Testis (tissue), 5 donors: ENCODE results near the gene SMG9. TPM values are rescaled to one million over a fixed set of nuclear protein-coding genes. Genes with fewer than 3 reads are reported as not detected.

Experiments
- DNase-seq: peaks from one replicate; pipeline ENCODE4 v3.0.0-alpha.2; 2019
- H3K27ac ChIP-seq, 2 donors: fragments of 200-600 bp; sonication (generic); one replicate each; pipeline ENCODE4 v1.5.1; 2019
- H3K27me3 ChIP-seq: fragments of 200-600 bp; sonication (generic); one replicate; pipeline ENCODE4 v1.5.1; 2019
- H3K36me3 ChIP-seq: fragments of 200-600 bp; sonication (generic); one replicate; pipeline ENCODE4 v1.5.1; 2017; ENCODE audit warnings: low read depth; ENCODE audit errors: missing control alignments
- H3K4me1 ChIP-seq: fragments of 200-600 bp; sonication (generic); one replicate; pipeline ENCODE4 v1.5.1; 2019
- H3K4me3 ChIP-seq, 2 donors: fragments of 200-600 bp; sonication (generic); one replicate each; pipeline ENCODE4 v1.5.1; 2017 to 2019
- H3K9me3 ChIP-seq: fragments of 200-600 bp; sonication (generic); one replicate; pipeline ENCODE4 v1.5.1; 2017
- POLR2A ChIP-seq: fragments of 450-650 bp; IDR thresholded peaks from one replicate; pipeline ENCODE4 v1.6.1; 2017; ENCODE audit warnings: antibody characterized with exemption, mild to moderate bottlenecking, moderate library complexity
- WGBS, 2 donors: methylation state at CpG; one replicate each; pipeline ENCODE4 v1.1.5; 2018; 5-methylcytosine and 5-hydroxymethylcytosine counted together
- intact Hi-C: fragments of 100-400 bp; cut with DNase I; formaldehyde crosslinking; loops from one replicate; pipeline ENCODE4 v1.15.1; 2023; ENCODE audit warnings: low total_unique reads
- long read RNA-seq, 2 donors: transcript quantifications; one replicate each; lab custom pipeline, GENCODE V29; 2026
- polyA plus RNA-seq: library from polyadenylated mRNA; stranded (reverse); fragments of 350-450 nt; fragmentation: Illumina TruSeq; extraction: RNeasy Lipid Tissue Mini Kit (QIAGEN cat#74804); gene quantifications from one replicate; pipeline ENCODE4 v1.2.3, GENCODE V29; 2014; ENCODE audit warnings: low read depth, low replicate concordance; ENCODE audit not compliant: insufficient read depth
- total RNA-seq, 2 donors: library from RNA; depleted of rRNA; stranded (reverse); fragments of >200 nt; gene quantifications; one replicate each; pipeline ENCODE4 v1.2.3, GENCODE V29; 2016
- TF ChIP-seq, protein P1 (sequence below), 3 experiments: fragments of 450-650 bp in 2 of 3; fragments of 200-600 bp in 1 of 3; sonication (generic) in 1 of 3; IDR thresholded peaks; one replicate each; pipeline ENCODE4 v1.5.1; 2016 to 2019; ENCODE audit warnings: antibody characterized with exemption in 3 of 3, mild to moderate bottlenecking in 2 of 3, moderate library complexity in 1 of 3

SMG9 gene, protein sequence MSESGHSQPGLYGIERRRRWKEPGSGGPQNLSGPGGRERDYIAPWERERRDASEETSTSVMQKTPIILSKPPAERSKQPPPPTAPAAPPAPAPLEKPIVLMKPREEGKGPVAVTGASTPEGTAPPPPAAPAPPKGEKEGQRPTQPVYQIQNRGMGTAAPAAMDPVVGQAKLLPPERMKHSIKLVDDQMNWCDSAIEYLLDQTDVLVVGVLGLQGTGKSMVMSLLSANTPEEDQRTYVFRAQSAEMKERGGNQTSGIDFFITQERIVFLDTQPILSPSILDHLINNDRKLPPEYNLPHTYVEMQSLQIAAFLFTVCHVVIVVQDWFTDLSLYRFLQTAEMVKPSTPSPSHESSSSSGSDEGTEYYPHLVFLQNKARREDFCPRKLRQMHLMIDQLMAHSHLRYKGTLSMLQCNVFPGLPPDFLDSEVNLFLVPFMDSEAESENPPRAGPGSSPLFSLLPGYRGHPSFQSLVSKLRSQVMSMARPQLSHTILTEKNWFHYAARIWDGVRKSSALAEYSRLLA
- total RNA-seq, result 10 to 100 TPM; 65.0 to 76.8 TPM
- polyA plus RNA-seq, result 144 TPM
- long read RNA-seq, donor 1, full-length matches to known transcripts, result 7 of 7 reads
- long read RNA-seq, donor 1, partial matches to known transcripts, result 0 of 7 reads
- long read RNA-seq, donor 1, other reads (novel, unspliced or antisense), result 0 of 7 reads
- long read RNA-seq, donor 2, full-length matches to known transcripts, result 5 of 5 reads
- long read RNA-seq, donor 2, partial matches to known transcripts, result 0 of 5 reads
- long read RNA-seq, donor 2, other reads (novel, unspliced or antisense), result 0 of 5 reads

DNA sequence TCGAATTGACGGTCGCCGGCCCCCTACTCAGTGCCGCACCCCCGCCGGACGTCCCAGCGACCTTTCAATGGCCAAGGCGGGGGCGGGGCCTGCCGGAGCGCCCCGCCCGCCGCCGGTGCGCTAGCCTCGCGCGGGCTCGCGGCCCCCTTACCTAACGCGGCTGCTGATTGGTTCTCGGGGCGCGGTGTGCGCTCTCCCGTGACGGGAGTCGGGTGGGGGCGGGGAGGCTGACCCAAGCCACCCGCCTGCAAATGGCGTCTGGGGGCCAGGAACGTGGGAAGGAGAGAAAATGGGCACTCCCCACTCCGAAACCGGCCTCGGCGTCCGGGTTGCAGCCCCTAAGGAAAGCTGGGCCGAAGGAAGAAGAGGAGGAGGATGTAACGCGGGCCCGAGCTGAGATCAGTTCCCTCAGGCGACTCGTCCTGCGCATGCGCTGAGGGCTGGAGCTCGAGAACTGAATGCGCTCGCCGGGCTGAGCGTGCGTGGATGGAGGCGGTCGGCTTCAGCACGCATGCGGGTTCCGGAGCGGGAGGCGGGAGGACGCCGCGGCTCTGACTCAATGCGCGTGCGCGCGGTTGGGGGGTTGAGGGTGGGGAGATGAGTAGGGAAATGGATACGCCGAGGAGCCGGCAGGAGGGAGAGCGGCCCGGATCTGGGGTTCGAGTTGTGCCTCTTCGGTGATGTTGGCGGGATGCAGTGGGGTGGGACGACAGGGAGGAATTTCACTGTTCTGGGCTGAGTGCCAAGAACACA is at the start of gene SMG9:
TSS of gene SMG9 (minus strand) at position 460 of the 753 bp plus-strand sequence. CDS start 4,221 bp downstream, outside the sequence.
- no peaks in the 10 kb centered on the region for H3K9me3 ChIP-seq
- 0 to 1% methylated on average over 28 to 79 of the region's 79 CpGs for WGBS, 2 donors
- intact Hi-C loops, result no loop called here

DNA sequence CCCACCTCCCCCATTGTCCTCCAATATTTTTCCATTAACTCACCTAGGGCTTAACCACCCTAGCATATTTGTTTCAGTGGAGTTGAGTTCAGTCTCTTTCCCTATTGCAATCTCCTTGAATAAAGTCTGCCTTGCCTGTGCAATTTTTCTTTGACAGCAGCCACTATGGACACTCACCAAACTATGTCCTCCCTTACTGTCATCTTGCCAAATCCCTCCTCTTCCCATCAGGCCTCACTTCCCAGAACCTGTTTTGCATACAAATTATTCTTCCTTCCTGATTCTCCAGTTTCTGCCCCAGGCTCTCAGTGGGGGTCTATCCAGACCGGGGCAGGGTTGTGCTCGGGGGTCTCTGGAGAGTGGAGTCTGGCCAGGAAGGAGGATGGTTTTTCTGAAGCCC is 49.7 kb upstream of the SMG9 start:
- DNase-seq, result no peak
- H3K27ac ChIP-seq, result no peak overlapping the region
- no peak overlapping the region for H3K4me3 ChIP-seq
- H3K4me1 ChIP-seq, result no peaks in the 10 kb centered on the region
- H3K27me3 ChIP-seq, result no peaks in the 10 kb centered on the region
- no peaks in the 10 kb centered on the region for H3K36me3 ChIP-seq
- TF ChIP-seq, protein P1, sequence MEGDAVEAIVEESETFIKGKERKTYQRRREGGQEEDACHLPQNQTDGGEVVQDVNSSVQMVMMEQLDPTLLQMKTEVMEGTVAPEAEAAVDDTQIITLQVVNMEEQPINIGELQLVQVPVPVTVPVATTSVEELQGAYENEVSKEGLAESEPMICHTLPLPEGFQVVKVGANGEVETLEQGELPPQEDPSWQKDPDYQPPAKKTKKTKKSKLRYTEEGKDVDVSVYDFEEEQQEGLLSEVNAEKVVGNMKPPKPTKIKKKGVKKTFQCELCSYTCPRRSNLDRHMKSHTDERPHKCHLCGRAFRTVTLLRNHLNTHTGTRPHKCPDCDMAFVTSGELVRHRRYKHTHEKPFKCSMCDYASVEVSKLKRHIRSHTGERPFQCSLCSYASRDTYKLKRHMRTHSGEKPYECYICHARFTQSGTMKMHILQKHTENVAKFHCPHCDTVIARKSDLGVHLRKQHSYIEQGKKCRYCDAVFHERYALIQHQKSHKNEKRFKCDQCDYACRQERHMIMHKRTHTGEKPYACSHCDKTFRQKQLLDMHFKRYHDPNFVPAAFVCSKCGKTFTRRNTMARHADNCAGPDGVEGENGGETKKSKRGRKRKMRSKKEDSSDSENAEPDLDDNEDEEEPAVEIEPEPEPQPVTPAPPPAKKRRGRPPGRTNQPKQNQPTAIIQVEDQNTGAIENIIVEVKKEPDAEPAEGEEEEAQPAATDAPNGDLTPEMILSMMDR (IDR thresholded peaks at IDR 0.05), result no peak
- no peak for TF ChIP-seq POLR2A
- no peaks in the 10 kb centered on the region for H3K9me3 ChIP-seq
- intact Hi-C loops, result no loop called here
- WGBS, 2 donors, result 67 to 91% methylated on average over 2 of the region's 2 CpGs

More for the DNA sequence above, at the start of gene SMG9:
- Histone ChIP-seq H3K27me3 (no peaks in the 10 kb centered on the region), H3K36me3 (no peaks in the 10 kb centered on the region), H3K27ac (peak within 1 kb of the TSS; percentile 96 to 97), H3K4me1 (peaks cover 9% of the 10 kb centered on the region), H3K4me3 (peak within 1 kb of the TSS; percentile 61 to 90)
- TF ChIP-seq POLR2A, result peak; percentile 37
- TF ChIP-seq, protein P1 (IDR thresholded peaks at IDR 0.05), result no peak
- peak; percentile 96 for DNase-seq

DNA sequence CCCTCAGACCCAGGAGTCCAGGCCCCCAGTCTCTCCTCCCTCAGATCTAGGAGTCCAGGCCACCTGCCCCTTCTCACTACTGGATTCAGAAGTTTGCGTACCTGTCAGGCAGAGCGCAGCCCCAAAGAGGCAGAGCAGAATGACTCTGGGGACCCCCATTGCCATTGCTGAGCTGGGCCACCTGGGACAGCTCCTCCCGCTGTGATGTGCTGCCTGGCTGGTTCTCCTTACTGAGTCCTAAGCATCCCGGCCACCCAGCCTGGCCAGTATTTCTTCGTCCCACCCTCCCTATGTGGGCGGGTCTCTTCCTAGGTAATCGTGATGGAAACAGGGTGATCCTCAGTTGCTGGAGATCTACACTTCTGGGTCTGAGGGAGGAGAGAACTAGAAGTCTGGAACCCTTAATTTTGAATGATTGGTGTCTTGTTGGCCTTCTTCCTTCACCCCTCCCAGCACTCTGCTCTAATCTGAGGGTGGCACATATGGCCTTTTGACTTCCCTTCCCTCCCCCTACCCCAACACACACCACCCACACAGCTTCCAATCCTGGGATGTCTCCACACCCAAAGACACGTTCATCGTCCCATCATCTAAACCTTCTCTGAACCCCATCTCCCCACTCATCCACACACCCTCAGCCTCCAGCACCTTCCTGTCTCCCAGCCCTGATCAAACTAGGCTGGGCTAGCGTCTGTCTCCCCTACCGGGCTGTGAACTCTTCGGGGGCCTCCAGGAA is 47.6 kb upstream of the SMG9 start, which contains the start of gene LYPD5:
TSS of gene LYPD5 (minus strand) at position 232 of the 736 bp plus-strand sequence. CDS start at position 165, 67 bp downstream.
- intact Hi-C loops, result no loop called here
- Histone ChIP-seq H3K27me3 (no peaks in the 10 kb centered on the region), H3K4me3 (no peak within 1 kb of the TSS), H3K27ac (no peak within 1 kb of the TSS), H3K9me3 (no peaks in the 10 kb centered on the region), H3K4me1 (peaks cover 4% of the 10 kb centered on the region), H3K36me3 (no peaks in the 10 kb centered on the region)
- WGBS, 2 donors, result 56 to 71% methylated on average over 9 to 12 of the region's 12 CpGs
- no peak for TF ChIP-seq POLR2A
- TF ChIP-seq, protein P1 (IDR thresholded peaks at IDR 0.05), result no peak
- no peak for DNase-seq

DNA sequence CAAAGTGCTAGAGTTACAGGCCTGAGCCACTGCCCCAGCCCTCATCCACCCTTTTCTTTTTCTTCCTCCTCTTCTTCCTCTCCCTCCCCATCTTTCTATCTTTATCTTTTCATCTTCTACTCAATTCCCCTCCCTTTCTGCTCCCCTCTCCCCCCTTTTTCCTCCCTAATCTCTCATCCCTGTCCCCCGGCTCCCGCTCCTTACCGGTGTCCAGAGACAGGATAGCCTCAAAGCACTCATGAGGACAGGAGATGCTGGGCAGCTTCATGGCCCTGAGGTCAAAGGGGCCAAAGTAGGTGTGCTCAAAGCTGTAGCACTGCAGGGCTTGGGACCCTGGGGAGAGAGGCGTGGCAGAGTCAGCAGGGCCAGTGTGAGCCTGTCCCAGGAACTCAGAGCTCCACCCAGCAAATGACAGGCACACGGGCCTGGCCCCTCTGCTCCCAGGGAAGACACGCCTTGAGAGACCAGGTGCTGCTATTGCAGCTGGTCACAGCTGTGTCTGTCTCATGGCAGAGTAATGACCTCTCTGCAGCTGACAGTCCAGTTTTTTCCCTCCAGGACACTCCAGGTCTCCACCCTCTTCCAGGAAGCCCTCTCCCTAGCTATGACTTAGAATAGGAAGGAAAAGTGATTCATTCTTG is 44.9 kb upstream of the SMG9 start:
- Histone ChIP-seq H3K4me1 (peaks cover 4% of the 10 kb centered on the region), H3K36me3 (no peaks in the 10 kb centered on the region), H3K4me3 (no peak overlapping the region), H3K27me3 (no peaks in the 10 kb centered on the region), H3K27ac (no peak overlapping the region), H3K9me3 (no peaks in the 10 kb centered on the region)
- TF ChIP-seq POLR2A, result no peak
- TF ChIP-seq, protein P1 (IDR thresholded peaks at IDR 0.05), result no peak
- intact Hi-C loops, result no loop called here
- no peak for DNase-seq
- WGBS, 2 donors, result 70 to 72% methylated on average over 4 to 6 of the region's 6 CpGs
